Neutrophil (primary cell): ENCODE measurements around the gene CEP20.

Experiments used
- H3K27ac ChIP-seq: fragments of 200-600 bp; sonication (generic); 2 replicates; pipeline ENCODE4 v1.5.1; 2016; ENCODE audit warnings: mild to moderate bottlenecking, moderate library complexity
- H3K27me3 ChIP-seq: fragments of 200-600 bp; sonication (generic); 2 replicates; pipeline ENCODE4 v1.6.0; 2016; ENCODE audit warnings: mild to moderate bottlenecking
- H3K36me3 ChIP-seq: fragments of 200-600 bp; sonication (generic); 2 replicates; pipeline ENCODE4 v1.5.1; 2017
- H3K4me1 ChIP-seq, 2 experiments: fragments of 200-600 bp in 1 of 2; sonication (generic) in 1 of 2; 1 replicate in 1 of 2; 2 replicates in 1 of 2; pipeline versions ENCODE4 v1.5.1 to v1.6.1; 2013 to 2016; ENCODE audit warnings: low read depth in 1 of 2, low read length in 1 of 2, mild to moderate bottlenecking in 1 of 2, moderate library complexity in 1 of 2; ENCODE audit not compliant: control insufficient read depth in 1 of 2, insufficient read depth in 1 of 2
- H3K4me3 ChIP-seq, 2 experiments: fragments of 200-600 bp in 1 of 2; sonication (generic) in 1 of 2; 1 replicate in 1 of 2; 2 replicates in 1 of 2; pipeline ENCODE4 v1.5.1; 2013 to 2016; ENCODE audit warnings: low read depth in 1 of 2, low read length in 1 of 2, mild to moderate bottlenecking in 1 of 2, moderate library complexity in 1 of 2
- H3K9me3 ChIP-seq: fragments of 200-600 bp; sonication (generic); 2 replicates; pipeline ENCODE4 v1.5.1; 2016
- CTCF ChIP-seq: fragments of 200-600 bp; sonication (generic); IDR thresholded peaks from 2 replicates; pipeline ENCODE4 v1.5.1; 2016; ENCODE audit warnings: antibody characterized with exemption

CEP20 gene

GRCh38 chr16:15903960-15904359 lies 15.6 kb upstream of the CEP20 start:
- Histone ChIP-seq H3K9me3 (no peaks in the 10 kb centered on the region), H3K36me3 (no peaks in the 10 kb centered on the region)
- TF ChIP-seq CTCF: no peak

GRCh38 chr16:15900901-15901500 lies 12.6 kb upstream of the CEP20 start:
- H3K9me3 ChIP-seq: no peaks in the 10 kb centered on the region
- H3K27ac ChIP-seq: no peak overlapping the region
- H3K27me3 ChIP-seq: no peaks in the 10 kb centered on the region
- H3K4me3 ChIP-seq: no peak overlapping the region
- H3K4me1 ChIP-seq: peaks cover 24 to 31% of the 10 kb centered on the region in 2 experiments
- TF ChIP-seq CTCF: no peak
- no peaks in the 10 kb centered on the region for H3K36me3 ChIP-seq

More at GRCh38 chr16:15903960-15904359, 15.6 kb upstream of the CEP20 start:
- Histone ChIP-seq H3K4me1 (peaks cover 24 to 26% of the 10 kb centered on the region in 2 experiments), H3K27ac (no peak overlapping the region), H3K27me3 (no peaks in the 10 kb centered on the region), H3K4me3 (no peak overlapping the region)

GRCh38 chr16:15900357-15900756 lies 12.0 kb upstream of the CEP20 start:
- H3K4me3 ChIP-seq: no peak overlapping the region
- no peaks in the 10 kb centered on the region for H3K9me3 ChIP-seq
- no peak overlapping the region for H3K27ac ChIP-seq
- no peak for TF ChIP-seq CTCF
- no peaks in the 10 kb centered on the region for H3K27me3 ChIP-seq
- H3K36me3 ChIP-seq: no peaks in the 10 kb centered on the region
- peaks cover 24 to 31% of the 10 kb centered on the region in 2 experiments for H3K4me1 ChIP-seq

GRCh38 chr16:15899538-15900100 lies 11.2 kb upstream of the CEP20 start:
- peak overlapping the region; percentile 34 for H3K27ac ChIP-seq

GRCh38 chr16:15898654-15899053 lies 10.3 kb upstream of the CEP20 start:
- H3K4me3 ChIP-seq: no peak overlapping the region
- no peaks in the 10 kb centered on the region for H3K9me3 ChIP-seq
- no peak overlapping the region for H3K27ac ChIP-seq
- H3K27me3 ChIP-seq: no peaks in the 10 kb centered on the region
- no peak for TF ChIP-seq CTCF
- no peaks in the 10 kb centered on the region for H3K36me3 ChIP-seq
- peaks cover 29 to 39% of the 10 kb centered on the region in 2 experiments for H3K4me1 ChIP-seq

More at GRCh38 chr16:15899538-15900100, 11.2 kb upstream of the CEP20 start:
- Histone ChIP-seq H3K4me3 (no peak overlapping the region), H3K9me3 (no peaks in the 10 kb centered on the region), H3K36me3 (no peaks in the 10 kb centered on the region), H3K4me1 (peaks cover 27 to 37% of the 10 kb centered on the region in 2 experiments), H3K27me3 (no peaks in the 10 kb centered on the region)
- no peak for TF ChIP-seq CTCF
